Naive thymus-derived CD4-positive, alpha-beta T cell (primary cell): ENCODE results near the gene TRIP6. TPM values are rescaled to one million over a fixed set of nuclear protein-coding genes. Genes with fewer than 3 reads are reported as not detected.

Experiments used
- ATAC-seq: fragments of 150-1000 bp; cut with Tn5 transposase; 2 replicates; pipeline ENCODE4 v1.10.0; 2021; ENCODE audit warnings: mild to moderate bottlenecking, moderate library complexity
- CTCF ChIA-PET: fragments of 350-600 bp; sonication (Branson Sonifier 250); formaldehyde crosslinking; loops from one replicate; lab custom pipeline; 2021; ENCODE audit warnings: antibody characterized with exemption; lab: Charles Lee
- POLR2A ChIA-PET: fragments of 350-600 bp; sonication (Branson Sonifier 250); formaldehyde crosslinking; loops from one replicate; lab custom pipeline; 2021; ENCODE audit warnings: antibody characterized with exemption, inconsistent platforms; lab: Charles Lee
- DNase-seq, 9 donors: peaks; one replicate each; pipeline versions ENCODE4 v3.0.0 to v3.0.0-alpha.2; 2020 to 2022; ENCODE audit warnings: mixed read lengths in 1 of 9
- H3K27ac ChIP-seq: one replicate; pipeline ENCODE4 v1.7.0; 2013; ENCODE audit warnings: mild to moderate bottlenecking, low read depth, low read length, moderate library complexity
- H3K27me3 ChIP-seq, 2 donors: one replicate each; pipeline ENCODE4 v1.7.0; 2013; ENCODE audit warnings: low read length in 2 of 2, mild to moderate bottlenecking in 2 of 2, moderate library complexity in 2 of 2; ENCODE audit not compliant: control insufficient read depth in 2 of 2, insufficient read depth in 2 of 2
- H3K36me3 ChIP-seq, 3 experiments: 1 replicate in 2 of 3; 2 replicates in 1 of 3; pipeline ENCODE4 v1.7.0; 2013; ENCODE audit warnings: low read length in 3 of 3, mild to moderate bottlenecking in 3 of 3, moderate library complexity in 1 of 3; ENCODE audit not compliant: insufficient read depth in 3 of 3, control insufficient read depth in 2 of 3
- H3K4me1 ChIP-seq, 2 donors: one replicate each; pipeline ENCODE4 v1.7.0; 2013; ENCODE audit warnings: low read length in 2 of 2, mild to moderate bottlenecking in 2 of 2, moderate library complexity in 1 of 2; ENCODE audit not compliant: control insufficient read depth in 2 of 2, insufficient read depth in 2 of 2
- H3K4me3 ChIP-seq: 2 replicates; pipeline ENCODE4 v1.7.0; 2013; ENCODE audit warnings: mild to moderate bottlenecking, low read length
- H3K9me3 ChIP-seq, 3 experiments: 1 replicate in 2 of 3; 2 replicates in 1 of 3; pipeline ENCODE4 v1.7.0; 2013; ENCODE audit warnings: low read length in 3 of 3; ENCODE audit not compliant: control insufficient read depth in 2 of 3
- H3K27ac Mint-ChIP-seq, 9 donors: one replicate each; pipeline ENCODE4 v1.8.0; 2020 to 2022; ENCODE audit warnings: mixed read lengths in 9 of 9, mild to moderate bottlenecking in 8 of 9, moderate library complexity in 5 of 9, inconsistent platforms in 2 of 9
- H3K27me3 Mint-ChIP-seq, 5 donors: one replicate each; pipeline ENCODE4 v1.8.0; 2021 to 2022; ENCODE audit warnings: mixed read lengths in 5 of 5, mild to moderate bottlenecking in 1 of 5
- H3K36me3 Mint-ChIP-seq, 5 donors: one replicate each; pipeline ENCODE4 v1.8.0; 2020 to 2022; ENCODE audit warnings: mixed read lengths in 5 of 5, mild to moderate bottlenecking in 3 of 5, inconsistent platforms in 1 of 5
- H3K4me1 Mint-ChIP-seq, 7 donors: one replicate each; pipeline ENCODE4 v1.8.0; 2020 to 2022; ENCODE audit warnings: mixed read lengths in 7 of 7, mild to moderate bottlenecking in 3 of 7, inconsistent platforms in 1 of 7
- H3K4me3 Mint-ChIP-seq, 10 donors: one replicate each; pipeline ENCODE4 v1.8.0; 2020 to 2022; ENCODE audit warnings: mild to moderate bottlenecking in 10 of 10, mixed read lengths in 10 of 10, moderate library complexity in 6 of 10, inconsistent platforms in 2 of 10
- H3K9me3 Mint-ChIP-seq, 11 donors: one replicate each; pipeline ENCODE4 v1.8.0; 2020 to 2022; ENCODE audit warnings: mixed read lengths in 11 of 11, mild to moderate bottlenecking in 4 of 11, inconsistent platforms in 1 of 11, moderate library complexity in 1 of 11
- intact Hi-C, 2 donors: fragments of 100-400 bp; cut with micrococcal nuclease; formaldehyde crosslinking; loops; one replicate each; pipeline ENCODE4 v1.15.1; 2023
- polyA plus RNA-seq, 2 donors: library from polyadenylated mRNA; unstranded; fragments of 300-500 nt; fragmentation: Illumina TruSeq; gene quantifications; one replicate each; pipeline ENCODE4 v1.2.3, GENCODE V29; 2021
- total RNA-seq, 6 experiments: library from RNA in 5 of 6; stranded (reverse) in 5 of 6; gene quantifications; 1 replicate in 5 of 6; 2 replicates in 1 of 6; pipeline ENCODE4 v1.2.3 and lab custom pipeline; 2021 to 2026

The TRIP6 gene
- total and polyA plus RNA-seq, 7 experiments from 2014 or later: 3.4 to 28.1 (median 10.1) TPM

GRCh38 chr7:100874300-100874576 lies 7.1 kb downstream of the TRIP6 start:
- intact Hi-C loops: loop anchor here (1.0 to 10.0 kb wide), 4 partner anchors 21 to 371 kb away; partner anchors contain the start of genes FIS1 (in 1 of the 2), PLOD3 (in 1 of the 2) and SLC12A9 (in 1 of the 2)
- peak overlapping the region; percentile 94 for H3K27ac ChIP-seq
- peaks cover 22 to 50% (median 47%) of the 10 kb centered on the region in 7 donors for H3K4me1 Mint-ChIP-seq
- POLR2A ChIA-PET: interaction anchor here (1.5 to 7.6 kb wide), 5 partner anchors 13 to 211 kb away, joined by 4 to 161 read pairs (median 13); partner anchors contain the start of genes POP7, SLC12A9, TRIM56 and UFSP1
- DNase-seq: no peak
- H3K9me3 Mint-ChIP-seq: peaks cover 0 to 6% (median 0%) of the 10 kb centered on the region in 11 donors
- peaks cover 22 to 27% of the 10 kb centered on the region in 2 donors for H3K4me1 ChIP-seq
- peak overlapping the region; percentile 78 for H3K4me3 ChIP-seq
- ATAC-seq: no peak
- no peaks in the 10 kb centered on the region for H3K9me3 ChIP-seq
- H3K36me3 Mint-ChIP-seq: peaks cover 9 to 26% (median 12%) of the 10 kb centered on the region in 5 donors
- peak overlapping the region; percentile 97 to 99 (median 98) for H3K27ac Mint-ChIP-seq
- no peaks in the 10 kb centered on the region for H3K27me3 Mint-ChIP-seq
- no peaks in the 10 kb centered on the region for H3K27me3 ChIP-seq
- CTCF ChIA-PET: no interaction called here
- H3K4me3 Mint-ChIP-seq: peak overlapping the region; percentile 96 to 100 (median 98)
- H3K36me3 ChIP-seq: peaks cover 0 to 14% (median 6%) of the 10 kb centered on the region in 3 experiments

- intact Hi-C loops: loop anchor here (1.0 to 10.0 kb wide), 10 partner anchors 7 to 446 kb away; partner anchors contain the start of genes SLC12A9 (in 2 of the 2), UFSP1 (in 2 of the 2), FIS1 (in 1 of the 2) and MEPCE (in 1 of the 2)
- Histone ChIP-seq H3K4me3 (peak within 1 kb of the TSS; percentile 78), H3K36me3 (peaks cover 3 to 18% (median 6%) of the 10 kb centered on the region in 3 experiments), H3K27me3 (no peaks in the 10 kb centered on the region), H3K27ac (peak within 1 kb of the TSS; percentile 94), H3K4me1 (peaks cover 22 to 30% of the 10 kb centered on the region in 2 donors), H3K9me3 (no peaks in the 10 kb centered on the region)
- DNase-seq: peak; percentile 92 to 99 (median 97)
- Mint-ChIP-seq H3K27me3 (no peaks in the 10 kb centered on the region), H3K27ac (peak within 1 kb of the TSS; percentile 97 to 99 (median 98)), H3K9me3 (peaks cover 0 to 6% (median 0%) of the 10 kb centered on the region in 11 donors), H3K36me3 (peaks cover 9 to 30% (median 14%) of the 10 kb centered on the region in 5 donors), H3K4me3 (peak within 1 kb of the TSS; percentile 96 to 100 (median 98)), H3K4me1 (peaks cover 27 to 55% (median 52%) of the 10 kb centered on the region in 7 donors)
- ATAC-seq: peak; percentile 98
- ChIA-PET CTCF (interaction anchor here (1.0 to 1.5 kb wide), 3 partner anchors 12 to 169 kb away, joined by 3 to 6 read pairs (median 3); partner anchors contain the start of gene SLC12A9), POLR2A (interaction anchor here (0.6 to 7.6 kb wide), 19 partner anchors 8 to 1995 kb away, joined by 3 to 161 read pairs (median 4); partner anchors contain the start of genes FBXO24, LRCH4, PLOD3 and POP7)
Measured at GRCh38 chr7:100874577-100875355, 7.6 kb downstream of the TRIP6 start, which contains the start of gene SRRT. Gene SRRT, plus strand, starts transcription at chr7:100875103. Its CDS starts 488 bp downstream, at chr7:100875591.

- H3K4me1 Mint-ChIP-seq: peaks cover 32 to 59% (median 57%) of the 10 kb centered on the region in 7 donors
- peaks cover 9 to 34% (median 17%) of the 10 kb centered on the region in 5 donors for H3K36me3 Mint-ChIP-seq
- peaks cover 3 to 22% (median 6%) of the 10 kb centered on the region in 3 experiments for H3K36me3 ChIP-seq
- no peaks in the 10 kb centered on the region for H3K27me3 ChIP-seq
- DNase-seq (peak in 4 of 9 donors; percentile 22 to 49 (median 29)), ATAC-seq (peak; percentile 23)
- ChIA-PET POLR2A (interaction anchor here (0.6 to 7.6 kb wide), 19 partner anchors 8 to 1996 kb away, joined by 3 to 161 read pairs (median 4); partner anchors contain the start of genes FBXO24, LRCH4, PLOD3 and SLC12A9), CTCF (interaction anchor here (1.0 to 1.5 kb wide), 3 partner anchors 12 to 170 kb away, joined by 3 to 6 read pairs (median 3); partner anchors contain the start of gene SLC12A9)
- peak overlapping the region; percentile 96 to 100 (median 98) for H3K4me3 Mint-ChIP-seq
- peak overlapping the region; percentile 94 for H3K27ac ChIP-seq
- no peaks in the 10 kb centered on the region for H3K9me3 ChIP-seq
- H3K27ac Mint-ChIP-seq: peak overlapping the region; percentile 97 to 99 (median 98)
- peak overlapping the region; percentile 78 for H3K4me3 ChIP-seq
- H3K4me1 ChIP-seq: peaks cover 22 to 30% of the 10 kb centered on the region in 2 donors
- H3K9me3 Mint-ChIP-seq: peaks cover 0 to 6% (median 0%) of the 10 kb centered on the region in 11 donors
- intact Hi-C loops: loop anchor here (1.0 to 10.0 kb wide), 9 partner anchors 8 to 447 kb away; partner anchors contain the start of genes SLC12A9 (in 2 of the 2), UFSP1 (in 2 of the 2), FIS1 (in 1 of the 2) and MEPCE (in 1 of the 2)
- H3K27me3 Mint-ChIP-seq: no peaks in the 10 kb centered on the region
Measured at GRCh38 chr7:100875356-100875751, 8.2 kb downstream of the TRIP6 start.

- no peak for DNase-seq
- H3K4me3 Mint-ChIP-seq: peak overlapping the region in 6 of 10 donors; percentile 3 to 66 (median 18)
- no peak overlapping the region for H3K4me3 ChIP-seq
- no peaks in the 10 kb centered on the region for H3K27me3 Mint-ChIP-seq
- H3K9me3 ChIP-seq: no peaks in the 10 kb centered on the region
- no peaks in the 10 kb centered on the region for H3K27me3 ChIP-seq
- H3K27ac ChIP-seq: no peak overlapping the region
- H3K36me3 ChIP-seq: peaks cover 11 to 44% (median 21%) of the 10 kb centered on the region in 3 experiments
- H3K36me3 Mint-ChIP-seq: peaks cover 5 to 41% (median 19%) of the 10 kb centered on the region in 5 donors
- no peak for ATAC-seq
- intact Hi-C loops: loop anchor here in 1 of 2 donors (10.0 kb wide), 1 partner anchor 367 kb away; the partner anchor contains the start of gene FIS1
- ChIA-PET POLR2A (interaction anchor here (7.6 kb wide), 1 partner anchor 9 kb away, joined by 161 read pairs; the partner anchor contains the start of gene UFSP1), CTCF (interaction anchor here (1.3 kb wide), 1 partner anchor 12 kb away, joined by 5 read pairs; the partner anchor contains the start of gene UFSP1)
- H3K4me1 Mint-ChIP-seq: peaks cover 37 to 69% (median 59%) of the 10 kb centered on the region in 7 donors
- peaks cover 22 to 30% of the 10 kb centered on the region in 2 donors for H3K4me1 ChIP-seq
- peak overlapping the region in 6 of 9 donors; percentile 3 to 67 (median 28) for H3K27ac Mint-ChIP-seq
- peaks cover 0 to 6% (median 0%) of the 10 kb centered on the region in 11 donors for H3K9me3 Mint-ChIP-seq
Measured at GRCh38 chr7:100878013-100878412, 10.8 kb downstream of the TRIP6 start.

- Mint-ChIP-seq H3K4me3 (peak overlapping the region in 6 of 10 donors; percentile 16 to 45 (median 34)), H3K9me3 (peaks cover 0 to 6% (median 0%) of the 10 kb centered on the region in 11 donors), H3K36me3 (peaks cover 5 to 48% (median 26%) of the 10 kb centered on the region in 5 donors), H3K27ac (peak overlapping the region in 6 of 9 donors; percentile 23 to 80 (median 50)), H3K27me3 (no peaks in the 10 kb centered on the region), H3K4me1 (peaks cover 37 to 72% (median 61%) of the 10 kb centered on the region in 7 donors)
- H3K27ac ChIP-seq: no peak overlapping the region
- no peak overlapping the region for H3K4me3 ChIP-seq
- H3K36me3 ChIP-seq: peaks cover 11 to 51% (median 27%) of the 10 kb centered on the region in 3 experiments
- no peak for DNase-seq
- H3K4me1 ChIP-seq: peaks cover 22 to 30% of the 10 kb centered on the region in 2 donors
- ChIA-PET POLR2A (interaction anchor here (7.6 kb wide), 1 partner anchor 8 kb away, joined by 161 read pairs; the partner anchor contains the start of gene UFSP1), CTCF (interaction anchor here (1.3 kb wide), 1 partner anchor 11 kb away, joined by 5 read pairs; the partner anchor contains the start of gene UFSP1)
- intact Hi-C loops: loop anchor here in 1 of 2 donors (10.0 kb wide), 1 partner anchor 366 kb away; the partner anchor contains the start of gene FIS1
- H3K27me3 ChIP-seq: no peaks in the 10 kb centered on the region
- ATAC-seq: no peak
- no peaks in the 10 kb centered on the region for H3K9me3 ChIP-seq
Measured at GRCh38 chr7:100878685-100879084, 11.5 kb downstream of the TRIP6 start.
